ENCODE data around the gene FHL3. TPM values are rescaled to one million over a fixed set of nuclear protein-coding genes. Genes with fewer than 3 reads are reported as not detected.

Gene FHL3
- total and polyA plus RNA-seq, 2 donors (not counting 1 experiment from before 2014, with no cell fraction given), result 0.15 to 2.2 TPM

- H2AFZ ChIP-seq (ENCODE audit: insufficient read depth, low read depth, low read length, poor library complexity, severe bottlenecking), result peak overlapping the region; percentile 84
- TF ChIP-seq EZH2 (IDR thresholded peaks at IDR 0.05; ENCODE audit: borderline replicate concordance, insufficient read depth, low read depth, low read length, poor library complexity, severe bottlenecking) (no peak), CTCF (IDR thresholded peaks at IDR 0.05) (no peak)
- H3K4me1 Mint-ChIP-seq, result peaks cover 20% of the 10 kb centered on the region
- DNase-seq (no peak), ATAC-seq (ENCODE audit: low read depth) (no peak)
- H3K27ac Mint-ChIP-seq, result peak overlapping the region; percentile 98
- peaks cover 7 to 15% of the 10 kb centered on the region in 2 donors for H3K4me1 ChIP-seq (ENCODE audit: control insufficient read depth in 2 of 2, insufficient read depth in 2 of 2, low read length in 2 of 2)
- CTCF ChIA-PET, result interaction anchor here (0.5 to 3.7 kb wide), 12 partner anchors 11 to 846 kb away, joined by 3 to 26 read pairs (median 4); partner anchors contain the start of genes MTF1 and UTP11
- H3K4me3 ChIP-seq (ENCODE audit: control extremely low read depth in 1 of 5, extremely low read depth in 1 of 5, insufficient read depth in 1 of 5, low read depth in 2 of 5, low read length in 4 of 5), result peak overlapping the region; percentile 90 to 98 (median 96)
- peaks cover 4 to 29% of the 10 kb centered on the region in 2 experiments for H3K36me3 ChIP-seq (replicated peaks in 1 of 2; ENCODE audit: control extremely low read depth in 1 of 2, control insufficient read depth in 1 of 2, extremely low read depth in 1 of 2, insufficient read depth in 2 of 2, low read length in 1 of 2)
- peak overlapping the region; percentile 96 for H3K9ac ChIP-seq (ENCODE audit: low read length)
- peaks cover 26% of the 10 kb centered on the region for H3K79me2 ChIP-seq (ENCODE audit: control insufficient read depth, insufficient read depth, low read length)
- H3K9me3 Mint-ChIP-seq (ENCODE audit: insufficient read depth), result no peaks in the 10 kb centered on the region
- H4K20me1 ChIP-seq (ENCODE audit: control insufficient read depth, insufficient read depth, low read length, poor library complexity, severe bottlenecking), result peaks cover 6% of the 10 kb centered on the region
- H3K27me3 Mint-ChIP-seq, result no peaks in the 10 kb centered on the region
- intact Hi-C loops (cut with micrococcal nuclease), result no loop called here
- H3K27ac ChIP-seq (ENCODE audit: low read length in 2 of 2), result peak overlapping the region; percentile 53 to 85
- peak overlapping the region; percentile 99 for H3K4me3 Mint-ChIP-seq
- no peaks in the 10 kb centered on the region for H3K27me3 ChIP-seq (replicated peaks in 1 of 4; ENCODE audit: control extremely low read depth in 1 of 4, control insufficient read depth in 3 of 4, insufficient read depth in 4 of 4, low read length in 3 of 4)
- no peaks in the 10 kb centered on the region for H3K9me3 ChIP-seq (ENCODE audit: control extremely low read depth in 1 of 3, control insufficient read depth in 2 of 3, insufficient read depth in 1 of 3, low read length in 2 of 3)
- POLR2A ChIA-PET, result interaction anchor here (0.8 to 1.1 kb wide), 2 partner anchors 14 to 24 kb away, joined by 3 read pairs; no protein-coding TSS in a partner anchor
- H3K4me2 ChIP-seq (replicated peaks; ENCODE audit: low read depth, low read length, poor library complexity, severe bottlenecking), result peak overlapping the region; percentile 94
- WGBS (ENCODE audit: insufficient coverage), result under 1% methylated on average over 30 of the region's 30 CpGs
Measured at GRCh38 chr1:37989361-37989930, 15.9 kb downstream of the FHL3 start.

- DNase-seq (no peak), ATAC-seq (ENCODE audit: low read depth) (no peak)
- Histone ChIP-seq H3K27ac (ENCODE audit: low read length in 2 of 2) (no peak overlapping the region), H3K79me2 (ENCODE audit: control insufficient read depth, insufficient read depth, low read length) (peaks cover 26% of the 10 kb centered on the region), H4K20me1 (ENCODE audit: control insufficient read depth, insufficient read depth, low read length, poor library complexity, severe bottlenecking) (peaks cover 6% of the 10 kb centered on the region), H3K9me3 (ENCODE audit: control extremely low read depth in 1 of 3, control insufficient read depth in 2 of 3, insufficient read depth in 1 of 3, low read length in 2 of 3) (no peaks in the 10 kb centered on the region), H3K4me3 (ENCODE audit: control extremely low read depth in 1 of 5, extremely low read depth in 1 of 5, insufficient read depth in 1 of 5, low read depth in 2 of 5, low read length in 4 of 5) (no peak overlapping the region), H3K27me3 (replicated peaks in 1 of 4; ENCODE audit: control extremely low read depth in 1 of 4, control insufficient read depth in 3 of 4, insufficient read depth in 4 of 4, low read length in 3 of 4) (no peaks in the 10 kb centered on the region), H3K4me2 (replicated peaks; ENCODE audit: low read depth, low read length, poor library complexity, severe bottlenecking) (no peak overlapping the region), H3K4me1 (ENCODE audit: control insufficient read depth in 2 of 2, insufficient read depth in 2 of 2, low read length in 2 of 2) (peaks cover 7 to 15% of the 10 kb centered on the region in 2 donors), H3K36me3 (replicated peaks in 1 of 2; ENCODE audit: control extremely low read depth in 1 of 2, control insufficient read depth in 1 of 2, extremely low read depth in 1 of 2, insufficient read depth in 2 of 2, low read length in 1 of 2) (peaks cover 4 to 41% of the 10 kb centered on the region in 2 experiments), H3K9ac (ENCODE audit: low read length) (no peak overlapping the region), H2AFZ (ENCODE audit: insufficient read depth, low read depth, low read length, poor library complexity, severe bottlenecking) (no peak overlapping the region)
- ChIA-PET POLR2A (no interaction called here), CTCF (no interaction called here)
- WGBS (ENCODE audit: insufficient coverage), result no CpG with 5 or more reads among the region's 1 CpG
- Mint-ChIP-seq H3K27me3 (no peaks in the 10 kb centered on the region), H3K4me3 (no peak overlapping the region), H3K27ac (no peak overlapping the region), H3K4me1 (peaks cover 18% of the 10 kb centered on the region), H3K9me3 (ENCODE audit: insufficient read depth) (no peaks in the 10 kb centered on the region)
- intact Hi-C loops (cut with micrococcal nuclease), result no loop called here
- TF ChIP-seq EZH2 (IDR thresholded peaks at IDR 0.05; ENCODE audit: borderline replicate concordance, insufficient read depth, low read depth, low read length, poor library complexity, severe bottlenecking), result no peak
- TF ChIP-seq CTCF (IDR thresholded peaks at IDR 0.05), result no peak
Measured at GRCh38 chr1:37987679-37988078, 17.6 kb downstream of the FHL3 start.
